Measurements from ENCODE around the gene SNTB2.

Gene SNTB2

DNA sequence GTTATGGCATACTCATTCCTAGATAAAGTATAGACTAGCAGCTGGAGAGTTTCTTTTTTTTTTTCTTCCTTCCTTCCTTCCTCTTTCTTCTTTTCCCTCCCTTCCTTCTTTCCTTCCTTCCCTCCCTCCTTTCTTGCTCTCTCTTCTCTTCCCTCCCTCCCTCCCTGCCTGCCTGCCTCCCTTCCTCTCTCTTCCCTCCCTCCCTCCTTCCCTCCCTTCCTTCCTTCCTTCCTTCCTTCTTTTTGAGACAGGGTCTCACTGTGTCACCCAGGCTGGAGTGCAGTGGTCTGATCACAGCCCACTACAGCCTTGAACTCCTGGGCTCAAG, 7.0 kb upstream of the SNTB2 start:
- no peak for DNase-seq (ENCODE audit: low read depth)

DNA sequence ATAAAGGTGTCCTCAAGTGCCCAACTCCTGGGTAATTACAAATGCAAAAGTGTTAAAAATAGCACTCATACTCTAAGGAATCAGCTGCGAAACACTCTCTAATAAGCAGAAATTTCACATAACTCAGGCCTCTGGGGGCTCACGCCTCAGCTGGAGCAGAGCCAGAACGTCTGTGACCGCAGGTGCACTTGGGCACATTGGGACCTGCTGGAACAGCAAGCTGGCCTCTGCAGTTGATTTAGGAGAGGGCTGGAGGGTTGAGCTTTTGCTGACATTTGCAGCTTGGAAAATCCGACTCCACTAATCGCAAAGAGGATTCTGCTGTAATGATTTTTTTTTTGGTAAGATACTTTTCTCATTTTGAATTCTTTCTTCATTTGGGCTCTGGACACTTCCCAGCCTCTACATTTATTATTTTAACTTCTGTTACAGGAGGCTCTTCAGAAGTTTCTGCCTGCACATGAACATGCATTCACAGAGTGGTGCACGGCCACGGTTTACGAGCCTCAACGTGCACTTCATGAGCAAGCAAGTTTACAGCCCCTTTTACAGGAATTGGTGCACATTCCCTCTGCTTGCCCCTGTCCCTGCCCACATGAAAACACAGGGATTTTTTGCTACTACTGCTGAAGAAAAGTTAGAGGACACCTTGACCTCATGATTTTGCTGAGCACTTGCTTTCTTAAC, 4.1 kb upstream of the SNTB2 start:
- DNase-seq (ENCODE audit: low read depth), result no peak

DNA sequence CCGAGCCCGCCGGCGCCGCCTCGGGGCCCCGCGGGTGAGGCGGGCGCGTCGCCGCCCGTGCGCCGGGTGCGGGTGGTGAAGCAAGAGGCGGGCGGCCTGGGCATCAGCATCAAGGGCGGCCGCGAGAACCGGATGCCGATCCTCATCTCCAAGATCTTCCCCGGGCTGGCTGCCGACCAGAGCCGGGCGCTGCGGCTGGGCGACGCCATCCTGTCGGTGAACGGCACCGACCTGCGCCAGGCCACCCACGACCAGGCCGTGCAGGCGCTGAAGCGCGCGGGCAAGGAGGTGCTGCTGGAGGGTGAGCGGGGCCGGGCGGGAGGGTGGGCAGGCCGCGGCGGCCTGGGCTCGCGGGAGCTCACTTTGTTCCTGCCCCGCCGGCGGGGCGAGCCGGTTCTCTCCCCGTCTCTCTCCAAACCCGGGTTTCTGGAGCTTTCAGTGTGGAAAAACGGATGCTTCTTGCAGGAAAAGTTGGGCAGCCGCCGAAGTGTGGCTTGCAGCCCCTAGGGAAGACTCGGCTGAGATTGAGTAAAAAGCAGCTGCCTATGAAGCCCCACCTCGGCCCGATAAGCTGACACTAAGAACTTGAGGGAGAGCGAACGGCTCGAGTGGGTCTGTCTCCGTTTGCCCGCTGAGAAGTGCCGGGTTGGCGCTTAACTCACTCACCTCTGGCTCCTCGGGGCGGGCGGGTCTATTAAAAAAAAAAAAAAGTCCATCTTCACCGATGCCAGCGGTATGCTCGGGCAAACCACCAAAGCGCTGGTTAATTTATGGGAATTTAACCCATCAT, 677 bp downstream of the SNTB2 start:
- peak; percentile 14 for DNase-seq (ENCODE audit: low read depth)

- DNase-seq (ENCODE audit: low read depth), result no peak
Measured at GRCh38 chr16:69188236-69188549, 1.2 kb downstream of the SNTB2 start.

GRCh38 chr16:69188716-69189115, 1.8 kb downstream of the SNTB2 start:
- DNase-seq (ENCODE audit: low read depth), result no peak

- no peak for DNase-seq (ENCODE audit: low read depth)
Measured at GRCh38 chr16:69190046-69190588, 3.2 kb downstream of the SNTB2 start.

GRCh38 chr16:69190598-69190997, 3.6 kb downstream of the SNTB2 start:
- DNase-seq (ENCODE audit: low read depth), result no peak

GRCh38 chr16:69191136-69191535, 4.2 kb downstream of the SNTB2 start:
- DNase-seq (ENCODE audit: low read depth), result no peak

DNA sequence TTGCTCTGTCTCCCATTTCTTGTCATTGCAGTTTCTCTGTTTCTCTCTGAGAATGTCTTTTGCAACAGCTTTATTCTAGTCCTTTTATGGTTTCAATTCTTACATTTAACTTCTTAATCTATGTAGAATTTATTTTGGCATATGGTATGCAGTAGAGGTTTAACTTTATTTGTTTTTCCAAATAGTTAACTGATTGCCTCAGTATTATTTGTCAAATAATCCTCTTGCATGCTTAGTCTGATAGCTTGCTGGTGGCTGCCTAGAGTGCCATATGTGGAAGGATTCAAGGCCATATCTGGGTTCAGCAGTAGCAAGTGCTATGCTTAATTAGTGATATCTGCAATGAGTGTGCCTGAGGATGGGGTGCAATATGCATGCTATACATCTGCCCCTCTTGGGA, 6.9 kb downstream of the SNTB2 start:
- DNase-seq (ENCODE audit: low read depth), result no peak

DNA sequence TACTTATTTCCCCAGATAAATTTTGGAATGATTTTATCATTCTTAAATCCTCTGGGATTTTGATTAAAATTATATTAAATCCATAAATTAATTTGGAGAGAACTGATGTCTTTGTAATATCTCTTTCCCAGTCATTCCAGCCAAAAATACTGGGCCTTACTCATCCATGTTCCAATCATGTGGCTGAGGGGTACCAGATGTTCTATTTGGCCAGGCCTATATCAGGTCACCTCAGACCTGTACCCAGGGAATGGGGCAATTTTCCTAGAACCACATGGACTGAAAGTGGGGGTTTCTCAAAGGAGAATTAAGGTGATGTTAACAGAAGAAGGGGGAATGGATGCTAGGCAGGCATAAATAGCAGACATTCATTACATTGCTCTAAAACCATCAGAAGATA, 7.5 kb downstream of the SNTB2 start:
- no peak for DNase-seq (ENCODE audit: low read depth)

DNA sequence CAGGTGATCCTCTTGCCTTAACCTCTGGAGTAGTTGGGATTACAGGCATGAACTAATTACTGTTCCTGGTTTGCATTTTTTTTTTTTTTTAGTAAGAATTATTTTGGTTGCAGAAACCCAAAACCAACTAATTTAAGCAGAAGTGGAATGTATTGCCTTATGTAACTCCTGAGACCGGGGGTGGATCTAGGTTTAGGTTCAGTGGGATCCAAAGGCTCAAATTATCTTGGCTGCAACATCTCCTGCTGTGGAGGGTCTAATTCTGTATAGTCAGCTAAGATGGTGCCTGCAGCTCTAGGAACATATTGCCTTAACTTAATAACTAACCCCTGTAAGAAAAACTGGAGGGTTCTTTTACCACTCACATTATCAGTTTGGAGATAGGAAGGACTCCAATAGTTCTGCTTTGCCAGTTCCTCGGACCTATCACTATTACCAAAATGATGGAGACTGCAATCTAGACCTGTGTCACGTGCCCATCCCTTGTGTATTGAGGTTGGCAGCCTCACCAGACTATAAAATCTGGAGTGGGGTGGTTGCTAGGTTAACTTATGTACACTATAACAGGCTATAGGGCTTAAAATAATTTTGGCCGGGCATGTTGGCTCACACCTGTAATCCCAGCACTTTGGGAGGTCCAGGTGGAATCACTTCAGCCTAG, 8.5 kb downstream of the SNTB2 start:
- DNase-seq (ENCODE audit: low read depth), result no peak

DNA sequence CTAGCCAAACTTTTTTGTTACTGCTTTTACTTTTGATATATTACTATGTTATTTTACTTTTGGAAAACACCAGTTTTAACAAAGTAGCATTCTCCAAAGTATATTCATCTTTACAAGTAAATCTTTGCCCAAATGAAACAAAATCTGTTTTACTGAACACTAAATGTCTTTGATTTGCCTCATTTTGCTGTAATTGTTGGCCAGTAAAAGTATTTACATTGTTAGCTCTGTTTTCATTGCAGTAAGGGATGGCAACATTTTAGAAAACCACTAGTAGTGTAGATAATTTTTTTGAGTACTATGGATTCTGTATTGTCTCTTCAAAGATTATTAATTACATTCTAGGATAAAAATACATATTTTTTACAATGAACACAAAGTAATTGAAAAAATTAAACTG, 10.6 kb downstream of the SNTB2 start:
- no peak for DNase-seq (ENCODE audit: low read depth)

- DNase-seq (ENCODE audit: low read depth), result no peak
Measured at GRCh38 chr16:69199382-69199781, 12.4 kb downstream of the SNTB2 start.

- DNase-seq (ENCODE audit: low read depth), result no peak
Measured at GRCh38 chr16:69201291-69201690, 14.3 kb downstream of the SNTB2 start.

GRCh38 chr16:69201787-69202186, 14.8 kb downstream of the SNTB2 start:
- no peak for DNase-seq (ENCODE audit: low read depth)

DNA sequence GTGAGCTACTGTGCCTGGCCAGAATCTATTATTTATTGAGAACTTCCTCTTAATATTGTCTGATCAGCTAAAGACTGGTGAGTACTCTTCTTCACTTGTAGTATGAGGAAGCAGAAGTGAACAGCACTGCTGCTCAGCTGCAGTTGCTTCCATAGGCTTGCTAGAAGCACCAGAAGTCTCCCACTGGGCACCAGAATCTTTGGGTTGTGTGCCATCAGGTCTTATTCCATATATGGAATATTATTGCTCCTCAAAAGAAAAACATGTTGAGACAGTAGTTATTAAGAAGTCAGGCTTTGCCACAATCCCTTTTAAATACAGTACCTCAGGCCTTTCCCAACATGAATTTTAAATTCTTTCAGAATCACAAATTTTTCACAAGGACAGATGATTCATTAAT, 17.2 kb downstream of the SNTB2 start:
- no peak for DNase-seq (ENCODE audit: low read depth)

- DNase-seq (ENCODE audit: low read depth), result no peak
Measured at GRCh38 chr16:69209735-69210134, 22.8 kb downstream of the SNTB2 start.

GRCh38 chr16:69217433-69217832, 30.5 kb downstream of the SNTB2 start:
- no peak for DNase-seq (ENCODE audit: low read depth)

- DNase-seq (ENCODE audit: low read depth), result no peak
Measured at GRCh38 chr16:69219279-69219678, 32.3 kb downstream of the SNTB2 start.

DNA sequence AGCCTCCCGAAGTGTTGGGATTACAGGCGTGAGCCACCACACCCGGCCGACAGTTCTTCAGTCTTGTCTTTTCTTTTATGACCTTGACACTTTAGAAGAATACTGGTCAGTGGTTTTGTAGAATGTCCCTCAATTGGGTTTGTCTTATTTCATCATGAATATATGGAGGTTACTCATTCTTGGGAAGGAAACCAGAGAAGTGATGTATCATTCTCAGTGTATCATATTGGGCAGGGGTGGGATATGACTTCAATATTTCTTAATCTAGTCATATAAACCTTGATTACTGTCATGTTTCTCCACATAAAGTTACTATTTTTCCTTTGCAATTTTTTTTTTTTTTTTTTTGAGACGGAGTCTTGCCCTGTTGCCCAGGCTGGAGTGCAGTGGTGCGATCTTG, 36.9 kb downstream of the SNTB2 start:
- no peak for DNase-seq (ENCODE audit: low read depth)

DNA sequence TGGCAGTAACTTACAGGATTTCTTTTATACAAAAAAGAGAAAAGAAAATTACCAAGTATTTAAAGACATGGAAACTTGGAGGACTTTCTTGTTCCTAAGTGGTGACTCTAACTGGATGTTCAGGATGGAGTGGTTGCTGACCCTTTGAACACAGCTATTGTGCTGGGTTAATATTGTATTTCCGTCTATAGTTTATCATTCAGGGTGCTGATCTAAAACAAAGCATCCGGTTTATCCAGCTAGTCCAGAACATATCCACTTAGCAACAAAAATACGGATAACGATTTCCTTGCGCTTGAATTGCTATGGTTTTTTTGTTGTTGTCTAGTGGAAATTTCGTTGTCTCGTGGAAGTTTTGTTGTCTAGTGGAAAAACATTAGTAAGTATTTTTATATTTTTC, 38.2 kb downstream of the SNTB2 start:
- no peak for DNase-seq (ENCODE audit: low read depth)

- DNase-seq (ENCODE audit: low read depth), result no peak
Measured at GRCh38 chr16:69233124-69233523, 46.2 kb downstream of the SNTB2 start.

DNA sequence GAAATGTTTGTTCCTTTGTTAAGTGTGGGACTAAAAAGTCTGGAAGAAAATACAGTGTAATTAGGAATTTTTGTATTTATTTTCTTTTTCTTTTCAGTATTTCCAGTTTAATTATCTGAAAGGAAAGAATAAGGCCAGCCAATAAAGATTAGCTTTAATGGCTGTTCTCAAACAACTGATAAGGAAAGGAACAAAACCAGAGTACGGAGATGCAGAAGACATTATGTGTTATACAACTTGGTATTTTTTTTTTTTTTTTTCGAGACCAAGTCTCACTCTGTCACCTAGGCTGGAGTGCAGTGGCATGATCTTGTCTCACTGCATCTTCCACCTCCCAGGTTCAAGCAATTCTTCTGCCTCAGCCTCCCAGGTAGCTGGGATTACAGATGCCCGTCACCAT, 47.5 kb downstream of the SNTB2 start:
- no peak for DNase-seq (ENCODE audit: low read depth)
